HG02678 (cell line): Measurements from ENCODE around the gene KRTAP12-4.
"Not testable (repeated sequence)": the region's sequence is repeated elsewhere in the genome, so short reads cannot be mapped to it uniquely, and the experiment has no call there.

Source experiments
- ATAC-seq: cut with Tn5 transposase; IDR thresholded peaks from one replicate; pipeline ENCODE4 v1.9.1; 2021; ENCODE audit warnings: mild to moderate bottlenecking, moderate library complexity; ENCODE audit not compliant: unreplicated experiment

KRTAP12-4 gene

GRCh38 chr21:44654576-44655175 is at the start of gene KRTAP12-4:
TSS of gene KRTAP12-4 (minus strand) at chr21:44654659. CDS start at chr21:44654614, 45 bp downstream.
- ATAC-seq, result no peak

- ATAC-seq, result no peak
These were observed 49.5 kb upstream of the KRTAP12-4 start for GRCh38 chr21:44703731-44704635.

- ATAC-seq, result no peak
These were observed 48.7 kb upstream of the KRTAP12-4 start for GRCh38 chr21:44702973-44703730.

GRCh38 chr21:44702111-44702972 is 47.9 kb upstream of the KRTAP12-4 start:
- no peak for ATAC-seq

GRCh38 chr21:44701541-44701940 is 47.1 kb upstream of the KRTAP12-4 start:
- ATAC-seq, result no peak

- ATAC-seq, result no peak
These were observed 46.6 kb upstream of the KRTAP12-4 start for GRCh38 chr21:44701023-44701400.

GRCh38 chr21:44700101-44701022 is 45.9 kb upstream of the KRTAP12-4 start:
- ATAC-seq, result no peak

GRCh38 chr21:44699502-44700001 is 45.1 kb upstream of the KRTAP12-4 start:
- ATAC-seq, result no peak

- no peak for ATAC-seq
These were observed 43.6 kb upstream of the KRTAP12-4 start for GRCh38 chr21:44697811-44698734.

- ATAC-seq, result not testable (repeated sequence)
These were observed 42.8 kb upstream of the KRTAP12-4 start, which contains the start of gene KRTAP10-12 for GRCh38 chr21:44697172-44697810. TSS of gene KRTAP10-12 (plus strand) at chr21:44697172. CDS start at chr21:44697202, 30 bp downstream.

- ATAC-seq, result no peak
These were observed 42.1 kb upstream of the KRTAP12-4 start for GRCh38 chr21:44696572-44696971.

GRCh38 chr21:44695641-44696040 is 41.2 kb upstream of the KRTAP12-4 start:
- ATAC-seq, result no peak

GRCh38 chr21:44695184-44695583 is 40.7 kb upstream of the KRTAP12-4 start:
- ATAC-seq, result no peak

GRCh38 chr21:44694776-44695175 is 40.3 kb upstream of the KRTAP12-4 start:
- ATAC-seq, result no peak

GRCh38 chr21:44692798-44693512 is 38.5 kb upstream of the KRTAP12-4 start:
- ATAC-seq, result no peak

- no peak for ATAC-seq
These were observed 37.2 kb upstream of the KRTAP12-4 start for GRCh38 chr21:44691686-44692085.

- not testable (repeated sequence) for ATAC-seq
These were observed 35.3 kb upstream of the KRTAP12-4 start for GRCh38 chr21:44689740-44690139.
